GM12891 (cell line): Measurements from ENCODE around the gene DNHD1.

Source experiments
- POLR2A ChIP-seq: IDR thresholded peaks from 2 replicates; pipeline ENCODE4 v1.6.1; 2011; ENCODE audit warnings: low read depth, low read length, control low read depth
- POLR2AphosphoS5 ChIP-seq: IDR thresholded peaks from 2 replicates; pipeline ENCODE4 v1.6.1; 2011; ENCODE audit warnings: low read depth, low read length, control low read depth
- POU2F2 ChIP-seq: IDR thresholded peaks from 2 replicates; pipeline ENCODE4 v1.6.1; 2011; ENCODE audit warnings: low read depth, mild to moderate bottlenecking, control low read depth, low read length, moderate library complexity

- TF ChIP-seq POLR2AphosphoS5, result no peak
- TF ChIP-seq POU2F2, result no peak
- no peak for TF ChIP-seq POLR2A
Measured at GRCh38 chr11:6538945-6539344, 41.9 kb downstream of the DNHD1 start.
